GM21737 (cell line): ENCODE results near the gene CABLES2.

ENCODE experiments used
- ATAC-seq: cut with Tn5 transposase; IDR thresholded peaks from one replicate; pipeline ENCODE4 v1.9.1; 2021; ENCODE audit warnings: mild to moderate bottlenecking, moderate library complexity; ENCODE audit not compliant: unreplicated experiment

Gene CABLES2

GRCh38 chr20:62372042-62372993 is 34.8 kb downstream of the CABLES2 start:
- ATAC-seq: no peak

- no peak for ATAC-seq
These were observed 35.5 kb downstream of the CABLES2 start for GRCh38 chr20:62371588-62372041.

GRCh38 chr20:62370807-62371587 is 36.1 kb downstream of the CABLES2 start:
- no peak for ATAC-seq

GRCh38 chr20:62370115-62370806 is 36.8 kb downstream of the CABLES2 start:
- ATAC-seq: no peak

GRCh38 chr20:62369815-62370114 is 37.3 kb downstream of the CABLES2 start:
- no peak for ATAC-seq

GRCh38 chr20:62368976-62369814 is 37.9 kb downstream of the CABLES2 start:
- no peak for ATAC-seq

- ATAC-seq: no peak
These were observed 38.6 kb downstream of the CABLES2 start for GRCh38 chr20:62368392-62368975.

GRCh38 chr20:62367633-62368391 is 39.3 kb downstream of the CABLES2 start:
- no peak for ATAC-seq

GRCh38 chr20:62367136-62367632 is 39.9 kb downstream of the CABLES2 start, which contains the start of gene LAMA5:
Gene LAMA5 (minus strand): TSS chr20:62367312. CDS start chr20:62367245, 67 bp downstream.
- ATAC-seq: no peak

GRCh38 chr20:62366370-62367135 is 40.5 kb downstream of the CABLES2 start:
- no peak for ATAC-seq

- ATAC-seq: no peak
These were observed 41.2 kb downstream of the CABLES2 start for GRCh38 chr20:62365814-62366369.

GRCh38 chr20:62364911-62365736 is 42.0 kb downstream of the CABLES2 start:
- no peak for ATAC-seq

GRCh38 chr20:62363920-62364851 is 42.9 kb downstream of the CABLES2 start:
- no peak for ATAC-seq

GRCh38 chr20:62362991-62363919 is 43.8 kb downstream of the CABLES2 start:
- no peak for ATAC-seq

GRCh38 chr20:62362590-62362940 is 44.5 kb downstream of the CABLES2 start:
- ATAC-seq: no peak
